MM.1S (cell line): ENCODE measurements around the gene ADAMTS6.

Experiments
- EZH2 ChIP-seq: fragments of 300-600 bp; sonication (generic); optimal IDR thresholded peaks from 2 replicates; pipeline ENCODE3; 2017; ENCODE audit warnings: low read depth, mild to moderate bottlenecking, antibody characterized with exemption, low read length, mixed read lengths
- TF ChIP-seq, protein P1 (sequence below): fragments of 300-600 bp; sonication (generic); IDR thresholded peaks from 2 replicates; pipeline ENCODE4 v1.5.1; 2016; ENCODE audit warnings: antibody characterized with exemption, low read length, mixed read lengths

- TF ChIP-seq, protein P1, sequence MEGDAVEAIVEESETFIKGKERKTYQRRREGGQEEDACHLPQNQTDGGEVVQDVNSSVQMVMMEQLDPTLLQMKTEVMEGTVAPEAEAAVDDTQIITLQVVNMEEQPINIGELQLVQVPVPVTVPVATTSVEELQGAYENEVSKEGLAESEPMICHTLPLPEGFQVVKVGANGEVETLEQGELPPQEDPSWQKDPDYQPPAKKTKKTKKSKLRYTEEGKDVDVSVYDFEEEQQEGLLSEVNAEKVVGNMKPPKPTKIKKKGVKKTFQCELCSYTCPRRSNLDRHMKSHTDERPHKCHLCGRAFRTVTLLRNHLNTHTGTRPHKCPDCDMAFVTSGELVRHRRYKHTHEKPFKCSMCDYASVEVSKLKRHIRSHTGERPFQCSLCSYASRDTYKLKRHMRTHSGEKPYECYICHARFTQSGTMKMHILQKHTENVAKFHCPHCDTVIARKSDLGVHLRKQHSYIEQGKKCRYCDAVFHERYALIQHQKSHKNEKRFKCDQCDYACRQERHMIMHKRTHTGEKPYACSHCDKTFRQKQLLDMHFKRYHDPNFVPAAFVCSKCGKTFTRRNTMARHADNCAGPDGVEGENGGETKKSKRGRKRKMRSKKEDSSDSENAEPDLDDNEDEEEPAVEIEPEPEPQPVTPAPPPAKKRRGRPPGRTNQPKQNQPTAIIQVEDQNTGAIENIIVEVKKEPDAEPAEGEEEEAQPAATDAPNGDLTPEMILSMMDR: no peak
- no peak for TF ChIP-seq EZH2
Observed at GRCh38 chr5:65506961-65507360, 25.2 kb upstream of the ADAMTS6 start.
